Uterus (tissue), 4 donors: Measurements from ENCODE around the gene CNTN2. TPM values are rescaled to one million over a fixed set of nuclear protein-coding genes. Genes with fewer than 3 reads are reported as not detected.

Experiments
- DNase-seq, 2 donors: peaks; one replicate each; pipeline ENCODE4 v3.0.0-alpha.2; 2019 to 2020
- H3K27ac ChIP-seq, 2 donors: fragments of 200-600 bp; sonication (generic); 1 replicate in 1 of 2; 2 replicates in 1 of 2; pipeline ENCODE4 v1.5.1; 2016 to 2018
- H3K27me3 ChIP-seq, 2 donors: fragments of 200-600 bp; sonication (generic); one replicate each; pipeline ENCODE4 v1.5.1; 2018 to 2019; ENCODE audit warnings: control low read depth in 1 of 2
- H3K36me3 ChIP-seq, 2 donors: fragments of 200-600 bp; sonication (generic); one replicate each; pipeline ENCODE4 v1.5.1; 2019; ENCODE audit warnings: control low read depth in 1 of 2
- H3K4me1 ChIP-seq, 2 donors: fragments of 200-600 bp; sonication (generic); one replicate each; pipeline ENCODE4 v1.5.1; 2018 to 2019; ENCODE audit warnings: control low read depth in 1 of 2
- H3K4me3 ChIP-seq, 2 donors: fragments of 200-600 bp; sonication (generic); 1 replicate in 1 of 2; 2 replicates in 1 of 2; pipeline ENCODE4 v1.5.1; 2018 to 2019; ENCODE audit warnings: mild to moderate bottlenecking in 1 of 2
- H3K9me3 ChIP-seq, 2 donors: fragments of 200-600 bp; sonication (generic); one replicate each; pipeline ENCODE4 v1.5.1; 2019; ENCODE audit warnings: control low read depth in 1 of 2
- POLR2A ChIP-seq, 2 donors: fragments of 450-650 bp; IDR thresholded peaks; one replicate each; pipeline ENCODE4 v1.6.1; 2016; ENCODE audit warnings: antibody characterized with exemption in 2 of 2, mild to moderate bottlenecking in 1 of 2, moderate library complexity in 1 of 2
- intact Hi-C: fragments of 100-400 bp; cut with DNase I; formaldehyde crosslinking; loops from one replicate; pipeline ENCODE4 v1.15.1; 2023; ENCODE audit warnings: low total_unique reads
- total RNA-seq, 4 donors: library from RNA; depleted of rRNA in 3 of 4; stranded (reverse); fragments of >200 nt in 3 of 4; gene quantifications; one replicate each; pipeline versions ENCODE4 v1.1.0 to v1.2.4, GENCODE V29; 2014 to 2023
- TF ChIP-seq, protein P1 (sequence below), 4 experiments: fragments of 200-600 bp in 2 of 4; fragments of 450-650 bp in 2 of 4; sonication (generic) in 2 of 4; IDR thresholded peaks; one replicate each; pipeline ENCODE4 v1.5.1; 2016 to 2019; ENCODE audit warnings: antibody characterized with exemption in 4 of 4, mild to moderate bottlenecking in 2 of 4, moderate library complexity in 1 of 4
- donor health status: DM: yes; HTN: yes; CAD: no.

Gene CNTN2
- total RNA-seq, 4 donors from 2014 or later: 3.0 TPM; not detected in 3

GRCh38 chr1:205057808-205058575, 15.0 kb downstream of the CNTN2 start:
- H3K27ac ChIP-seq: no peak overlapping the region
- intact Hi-C loops: no loop called here
- no peaks in the 10 kb centered on the region for H3K4me1 ChIP-seq
- H3K27me3 ChIP-seq: no peaks in the 10 kb centered on the region
- H3K36me3 ChIP-seq: no peaks in the 10 kb centered on the region
- no peak overlapping the region for H3K4me3 ChIP-seq
- TF ChIP-seq, protein P1, sequence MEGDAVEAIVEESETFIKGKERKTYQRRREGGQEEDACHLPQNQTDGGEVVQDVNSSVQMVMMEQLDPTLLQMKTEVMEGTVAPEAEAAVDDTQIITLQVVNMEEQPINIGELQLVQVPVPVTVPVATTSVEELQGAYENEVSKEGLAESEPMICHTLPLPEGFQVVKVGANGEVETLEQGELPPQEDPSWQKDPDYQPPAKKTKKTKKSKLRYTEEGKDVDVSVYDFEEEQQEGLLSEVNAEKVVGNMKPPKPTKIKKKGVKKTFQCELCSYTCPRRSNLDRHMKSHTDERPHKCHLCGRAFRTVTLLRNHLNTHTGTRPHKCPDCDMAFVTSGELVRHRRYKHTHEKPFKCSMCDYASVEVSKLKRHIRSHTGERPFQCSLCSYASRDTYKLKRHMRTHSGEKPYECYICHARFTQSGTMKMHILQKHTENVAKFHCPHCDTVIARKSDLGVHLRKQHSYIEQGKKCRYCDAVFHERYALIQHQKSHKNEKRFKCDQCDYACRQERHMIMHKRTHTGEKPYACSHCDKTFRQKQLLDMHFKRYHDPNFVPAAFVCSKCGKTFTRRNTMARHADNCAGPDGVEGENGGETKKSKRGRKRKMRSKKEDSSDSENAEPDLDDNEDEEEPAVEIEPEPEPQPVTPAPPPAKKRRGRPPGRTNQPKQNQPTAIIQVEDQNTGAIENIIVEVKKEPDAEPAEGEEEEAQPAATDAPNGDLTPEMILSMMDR (IDR thresholded peaks at IDR 0.05): no peak
- TF ChIP-seq POLR2A (IDR thresholded peaks at IDR 0.05): no peak
- no peaks in the 10 kb centered on the region for H3K9me3 ChIP-seq
- DNase-seq: no peak

DNA sequence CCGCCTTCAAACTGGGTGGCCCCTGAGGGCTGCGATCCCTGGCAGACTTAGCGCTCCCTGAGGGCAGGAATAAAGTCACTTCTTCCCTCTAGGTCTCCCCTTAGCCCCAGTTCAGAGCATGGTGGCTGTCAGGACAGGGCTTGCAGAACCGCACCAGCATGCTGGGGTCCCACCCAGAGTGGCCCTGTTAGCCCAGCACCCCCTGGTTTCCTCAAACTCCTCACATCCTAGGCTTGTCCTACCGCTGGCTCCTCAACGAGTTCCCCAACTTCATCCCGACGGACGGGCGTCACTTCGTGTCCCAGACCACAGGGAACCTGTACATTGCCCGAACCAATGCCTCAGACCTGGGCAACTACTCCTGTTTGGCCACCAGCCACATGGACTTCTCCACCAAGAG, 15.8 kb downstream of the CNTN2 start:
- intact Hi-C loops: no loop called here

DNA sequence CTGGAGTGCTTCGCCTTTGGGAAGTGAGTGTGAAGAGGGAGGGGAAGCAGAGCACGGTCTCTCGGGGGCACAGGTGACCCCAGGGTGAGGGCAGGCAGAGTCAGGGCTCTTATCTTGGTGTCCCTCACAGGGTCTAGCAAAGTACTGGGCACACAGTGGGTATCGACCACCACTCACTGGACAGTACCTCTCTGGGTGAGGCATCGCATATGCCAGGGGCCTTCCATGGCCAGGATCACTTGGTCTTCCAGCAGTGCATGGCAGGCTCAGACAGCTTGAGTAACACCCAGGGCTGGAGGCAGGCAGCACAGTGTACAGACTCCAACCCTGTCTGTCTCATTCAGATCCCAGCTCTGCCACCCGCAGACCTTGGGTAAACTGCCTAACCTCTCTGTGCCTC, 16.6 kb downstream of the CNTN2 start:
- no peaks in the 10 kb centered on the region for H3K27me3 ChIP-seq
- no peak for DNase-seq
- H3K4me1 ChIP-seq: no peaks in the 10 kb centered on the region
- no peaks in the 10 kb centered on the region for H3K36me3 ChIP-seq
- intact Hi-C loops: no loop called here
- TF ChIP-seq, protein P1 (IDR thresholded peaks at IDR 0.05): no peak
- no peak for TF ChIP-seq POLR2A (IDR thresholded peaks at IDR 0.05)
- H3K4me3 ChIP-seq: no peak overlapping the region
- H3K27ac ChIP-seq: no peak overlapping the region
- H3K9me3 ChIP-seq: no peaks in the 10 kb centered on the region

More for the DNA sequence above, 15.8 kb downstream of the CNTN2 start:
- Histone ChIP-seq H3K4me1 (no peaks in the 10 kb centered on the region), H3K36me3 (no peaks in the 10 kb centered on the region), H3K4me3 (no peak overlapping the region), H3K27ac (no peak overlapping the region), H3K9me3 (no peaks in the 10 kb centered on the region), H3K27me3 (no peaks in the 10 kb centered on the region)
- TF ChIP-seq, protein P1 (IDR thresholded peaks at IDR 0.05): no peak
- no peak for TF ChIP-seq POLR2A (IDR thresholded peaks at IDR 0.05)
- no peak for DNase-seq

GRCh38 chr1:205060746-205061145, 17.7 kb downstream of the CNTN2 start:
- no peak overlapping the region for H3K27ac ChIP-seq
- H3K9me3 ChIP-seq: no peaks in the 10 kb centered on the region
- H3K4me1 ChIP-seq: no peaks in the 10 kb centered on the region
- H3K27me3 ChIP-seq: no peaks in the 10 kb centered on the region
- no peaks in the 10 kb centered on the region for H3K36me3 ChIP-seq
- intact Hi-C loops: no loop called here
- no peak for TF ChIP-seq POLR2A (IDR thresholded peaks at IDR 0.05)
- TF ChIP-seq, protein P1 (IDR thresholded peaks at IDR 0.05): no peak
- DNase-seq: no peak
- H3K4me3 ChIP-seq: no peak overlapping the region

GRCh38 chr1:205061227-205061626, 18.2 kb downstream of the CNTN2 start:
- no peak overlapping the region for H3K4me3 ChIP-seq
- TF ChIP-seq, protein P1 (IDR thresholded peaks at IDR 0.05): no peak
- TF ChIP-seq POLR2A (IDR thresholded peaks at IDR 0.05): no peak
- H3K9me3 ChIP-seq: no peaks in the 10 kb centered on the region
- H3K27me3 ChIP-seq: no peaks in the 10 kb centered on the region
- H3K4me1 ChIP-seq: no peaks in the 10 kb centered on the region
- no peak for DNase-seq
- H3K36me3 ChIP-seq: no peaks in the 10 kb centered on the region
- H3K27ac ChIP-seq: no peak overlapping the region
- intact Hi-C loops: no loop called here
